GM18870 (cell line): ENCODE data around the gene VSTM2B.
"Not testable (repeated sequence)": the region's sequence is repeated elsewhere in the genome, so short reads cannot be mapped to it uniquely, and the experiment has no call there.

Experiments
- ATAC-seq: cut with Tn5 transposase; IDR thresholded peaks from one replicate; pipeline ENCODE4 v1.9.1; 2021; ENCODE audit warnings: moderate library complexity; ENCODE audit not compliant: unreplicated experiment

The VSTM2B gene

GRCh38 chr19:29525901-29526729, at the start of gene VSTM2B:
Gene VSTM2B, plus strand, starts transcription at chr19:29525994. Its CDS starts 590 bp downstream, at chr19:29526584.
- no peak for ATAC-seq

GRCh38 chr19:29476528-29476927, 49.3 kb upstream of the VSTM2B start:
- no peak for ATAC-seq

- no peak for ATAC-seq
Measured at GRCh38 chr19:29477831-29478577, 47.8 kb upstream of the VSTM2B start.

- no peak for ATAC-seq
Measured at GRCh38 chr19:29478578-29479565, 46.9 kb upstream of the VSTM2B start.

- ATAC-seq = no peak
Measured at GRCh38 chr19:29479941-29480340, 45.9 kb upstream of the VSTM2B start.

GRCh38 chr19:29480507-29480906, 45.3 kb upstream of the VSTM2B start:
- no peak for ATAC-seq

- ATAC-seq = no peak
Measured at GRCh38 chr19:29482855-29483640, 42.7 kb upstream of the VSTM2B start.

GRCh38 chr19:29483641-29483920, 42.2 kb upstream of the VSTM2B start:
- no peak for ATAC-seq

- ATAC-seq = no peak
Measured at GRCh38 chr19:29483944-29484581, 41.7 kb upstream of the VSTM2B start.

GRCh38 chr19:29484876-29485275, 40.9 kb upstream of the VSTM2B start:
- ATAC-seq = no peak

GRCh38 chr19:29485293-29485692, 40.5 kb upstream of the VSTM2B start:
- ATAC-seq = no peak

- not testable (repeated sequence) for ATAC-seq
Measured at GRCh38 chr19:29486961-29487360, 38.8 kb upstream of the VSTM2B start.

- ATAC-seq = no peak
Measured at GRCh38 chr19:29487432-29487831, 38.4 kb upstream of the VSTM2B start.

- ATAC-seq = no peak
Measured at GRCh38 chr19:29488316-29488715, 37.5 kb upstream of the VSTM2B start.

- no peak for ATAC-seq
Measured at GRCh38 chr19:29489172-29489951, 36.4 kb upstream of the VSTM2B start.

GRCh38 chr19:29491491-29491890, 34.3 kb upstream of the VSTM2B start:
- no peak for ATAC-seq

GRCh38 chr19:29491995-29492577, 33.7 kb upstream of the VSTM2B start:
- no peak for ATAC-seq

- ATAC-seq = no peak
Measured at GRCh38 chr19:29492769-29493168, 33.0 kb upstream of the VSTM2B start.

- no peak for ATAC-seq
Measured at GRCh38 chr19:29495091-29495490, 30.7 kb upstream of the VSTM2B start.
